Occipital lobe (tissue), 2 donors: ENCODE measurements around the gene MICALL1. TPM values are rescaled to one million over a fixed set of nuclear protein-coding genes. Genes with fewer than 3 reads are reported as not detected.
A peak's percentile ranks its signal among the peaks of the same experiment; 100 is the strongest.

Experiments
- DNase-seq: peaks from one replicate; lab custom pipeline; 2025; lab: John Stamatoyannopoulos, UW
- total RNA-seq: library from RNA; depleted of rRNA; stranded (reverse); fragments of >200 nt; gene quantifications from one replicate; pipeline ENCODE4 v1.2.3, GENCODE V29; 2014

Gene MICALL1
- total RNA-seq, 1 donor from 2014 or later: 22.9 TPM

GRCh38 chr22:37982151-37982785, 76.2 kb downstream of the MICALL1 start:
- DNase-seq: no peak

DNA sequence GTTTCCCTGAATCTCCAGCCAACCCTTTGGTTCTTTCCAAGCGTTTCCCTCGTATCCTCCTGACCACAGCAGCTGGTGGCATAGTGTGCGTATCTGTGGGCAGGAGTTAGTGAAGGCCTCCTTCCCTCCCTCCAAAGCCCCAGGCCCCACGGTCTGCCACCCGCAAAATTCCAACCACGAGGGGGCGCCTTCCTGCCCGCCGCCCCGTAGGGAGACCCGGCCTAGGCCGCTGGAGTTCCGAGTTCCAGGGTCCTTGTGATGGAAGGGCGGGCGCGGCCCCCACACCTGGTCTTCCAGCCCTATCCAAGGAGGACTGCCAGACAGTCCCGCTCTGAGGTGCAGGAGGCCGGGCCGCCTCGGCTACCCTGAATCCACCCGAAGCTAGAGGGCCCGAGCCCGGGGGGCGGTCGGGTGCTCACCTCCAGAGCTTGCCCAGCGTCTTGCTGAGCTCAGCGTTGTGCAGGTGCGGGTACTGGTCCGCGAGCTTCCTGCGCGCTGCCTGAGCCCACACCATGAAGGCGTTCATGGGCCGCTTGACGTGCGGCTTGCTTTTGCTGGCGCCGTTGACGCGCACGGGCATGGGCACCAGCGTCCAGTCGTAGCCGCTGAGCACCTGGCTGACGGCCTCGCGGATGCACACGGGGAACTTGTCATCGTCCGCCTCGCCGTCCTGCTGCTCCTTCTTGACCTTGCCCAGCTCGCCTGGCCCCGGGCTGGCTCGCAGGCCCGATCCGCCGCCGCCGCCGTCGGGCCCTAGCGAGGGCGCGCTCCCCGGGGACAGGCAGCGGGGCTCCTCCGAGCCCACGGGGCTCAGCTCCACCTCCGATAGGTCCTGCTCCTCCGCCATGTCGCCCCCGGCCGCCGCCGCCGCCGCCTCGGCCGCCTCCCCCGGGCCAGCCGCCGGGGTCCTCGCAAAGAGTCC, 77.1 kb downstream of the MICALL1 start:
- no peak for DNase-seq

- DNase-seq: peak; percentile 67
These were observed 78.0 kb downstream of the MICALL1 start, which contains the start of gene SOX10 for GRCh38 chr22:37983860-37984791. SOX10 (minus strand) TSS chr22:37984555; CDS start chr22:37983784, 771 bp downstream.

GRCh38 chr22:37985050-37985585, 79.0 kb downstream of the MICALL1 start:
- DNase-seq: no peak

DNA sequence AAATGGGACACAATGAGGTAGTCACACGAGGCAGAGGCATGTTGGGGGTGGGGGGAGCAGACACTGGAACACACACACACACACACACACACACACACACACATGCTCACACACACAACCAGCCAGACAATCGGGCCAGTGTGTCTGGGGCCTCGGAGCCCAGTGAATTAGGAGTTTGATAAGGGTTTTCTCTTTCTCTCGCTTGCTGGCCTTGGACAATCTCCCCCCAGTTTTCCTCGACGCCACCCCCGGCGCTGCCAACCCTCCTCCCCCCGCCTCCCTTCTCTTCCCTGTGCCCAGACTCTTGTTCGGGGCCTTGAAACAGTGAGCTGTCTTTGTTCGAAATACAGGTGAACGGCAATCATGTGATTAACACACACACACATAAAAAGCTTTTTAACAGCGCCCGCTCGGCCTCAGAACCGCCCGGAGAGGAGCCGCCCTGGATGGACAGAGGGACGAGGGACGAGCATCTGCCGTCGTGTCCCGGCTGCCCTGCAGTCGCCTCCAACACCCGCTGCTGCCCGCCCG, 79.7 kb downstream of the MICALL1 start:
- DNase-seq: peak; percentile 77

GRCh38 chr22:37986371-37986770, 80.3 kb downstream of the MICALL1 start:
- no peak for DNase-seq

- DNase-seq: no peak
These were observed 83.3 kb downstream of the MICALL1 start for GRCh38 chr22:37989146-37990045.

- no peak for DNase-seq
These were observed 84.2 kb downstream of the MICALL1 start for GRCh38 chr22:37990301-37990700.

DNA sequence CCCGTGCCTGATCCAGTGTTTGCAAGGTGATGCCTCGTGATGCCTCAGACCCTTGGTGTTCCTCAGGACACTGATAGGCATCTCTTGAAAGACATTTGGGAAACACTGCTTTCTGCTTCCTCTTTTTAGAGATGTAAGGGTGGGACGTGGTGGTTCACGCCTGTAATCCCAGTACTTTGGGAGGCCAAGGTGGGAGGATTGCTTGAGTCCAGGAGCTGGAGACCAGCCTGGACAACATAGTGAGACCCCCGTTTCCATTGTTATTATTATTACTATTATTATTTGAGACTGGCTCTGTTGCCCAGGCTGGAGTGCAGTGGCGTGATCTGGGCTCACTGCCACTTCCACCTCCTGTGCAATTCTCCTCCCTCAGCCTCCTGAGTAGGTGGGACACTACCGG, 84.8 kb downstream of the MICALL1 start:
- DNase-seq: no peak

- DNase-seq: no peak
These were observed 85.8 kb downstream of the MICALL1 start for GRCh38 chr22:37991731-37992442.

Other genes starting within 250 kb of the MICALL1 start
- gene PDXP, start 247.6 kb upstream of the MICALL1 start, total RNA-seq: 40.6 TPM
- 119 TPM for gene LGALS1, start 230.7 kb upstream of the MICALL1 start, total RNA-seq
- 18.2 TPM for gene NOL12, start 220.0 kb upstream of the MICALL1 start, total RNA-seq
- gene TRIOBP, start 209.2 kb upstream of the MICALL1 start, total RNA-seq: 13.4 TPM
- gene GCAT, start 98.4 kb upstream of the MICALL1 start, total RNA-seq: 8.3 TPM
- gene GALR3, start 82.9 kb upstream of the MICALL1 start, total RNA-seq: not detected
- 13.7 TPM for gene ANKRD54, start 62.0 kb upstream of the MICALL1 start, total RNA-seq
- gene EIF3L, start 56.9 kb upstream of the MICALL1 start, total RNA-seq: 702 TPM
- 0.31 TPM for gene C22orf23, start 47.3 kb downstream of the MICALL1 start, total RNA-seq
- gene POLR2F, start 47.4 kb downstream of the MICALL1 start, total RNA-seq: 17.8 TPM
- 1.9 TPM for gene SOX10, start 78.3 kb downstream of the MICALL1 start, total RNA-seq
- 22.0 TPM for gene PICK1, start 151.1 kb downstream of the MICALL1 start, total RNA-seq
- gene SLC16A8, start 177.9 kb downstream of the MICALL1 start, total RNA-seq: 0.16 TPM
- not detected for gene BAIAP2L2, start 204.4 kb downstream of the MICALL1 start, total RNA-seq